COLO668 (cell line): Measurements from ENCODE around the gene CADM1.
A peak's percentile ranks its signal among the peaks of the same experiment; 100 is the strongest.

ENCODE experiments used
- DNase-seq: peaks from one replicate; lab custom pipeline; 2025; ENCODE audit not compliant: unreplicated experiment; lab: John Stamatoyannopoulos, UW

The CADM1 gene

GRCh38 chr11:115409116-115409670 is 95.0 kb downstream of the CADM1 start:
- DNase-seq = no peak

- DNase-seq = no peak
These were observed 95.9 kb downstream of the CADM1 start for GRCh38 chr11:115408036-115408921.

- no peak for DNase-seq
These were observed 96.7 kb downstream of the CADM1 start for GRCh38 chr11:115407496-115407895.

GRCh38 chr11:115406404-115406803 is 97.8 kb downstream of the CADM1 start:
- no peak for DNase-seq

GRCh38 chr11:115398333-115399080 is 105.7 kb downstream of the CADM1 start:
- no peak for DNase-seq

GRCh38 chr11:115396533-115396932 is 107.7 kb downstream of the CADM1 start:
- DNase-seq = no peak

- DNase-seq = no peak
These were observed 110.3 kb downstream of the CADM1 start for GRCh38 chr11:115393950-115394349.

GRCh38 chr11:115391598-115391997 is 112.6 kb downstream of the CADM1 start:
- DNase-seq = peak; percentile 17

- DNase-seq = no peak
These were observed 113.1 kb downstream of the CADM1 start for GRCh38 chr11:115391160-115391559.

- no peak for DNase-seq
These were observed 113.8 kb downstream of the CADM1 start for GRCh38 chr11:115390441-115390840.

- DNase-seq = no peak
These were observed 114.4 kb downstream of the CADM1 start for GRCh38 chr11:115389790-115390189.

- no peak for DNase-seq
These were observed 119.0 kb downstream of the CADM1 start for GRCh38 chr11:115385226-115385625.

- no peak for DNase-seq
These were observed 120.0 kb downstream of the CADM1 start for GRCh38 chr11:115384236-115384635.

- no peak for DNase-seq
These were observed 120.8 kb downstream of the CADM1 start for GRCh38 chr11:115383431-115383830.

- DNase-seq = no peak
These were observed 124.7 kb downstream of the CADM1 start for GRCh38 chr11:115379528-115379927.

GRCh38 chr11:115378557-115378956 is 125.7 kb downstream of the CADM1 start:
- DNase-seq = no peak

GRCh38 chr11:115377882-115378296 is 126.3 kb downstream of the CADM1 start:
- DNase-seq = no peak

- DNase-seq = no peak
These were observed 135.6 kb downstream of the CADM1 start for GRCh38 chr11:115368616-115369015.

GRCh38 chr11:115366826-115367225 is 137.4 kb downstream of the CADM1 start:
- no peak for DNase-seq

GRCh38 chr11:115365907-115366306 is 138.3 kb downstream of the CADM1 start:
- no peak for DNase-seq

GRCh38 chr11:115364896-115365295 is 139.3 kb downstream of the CADM1 start:
- DNase-seq = no peak

GRCh38 chr11:115363921-115364320 is 140.3 kb downstream of the CADM1 start:
- DNase-seq = no peak
